Lower leg skin (tissue), 4 donors: ENCODE measurements around the gene ZFPM1. TPM values are rescaled to one million over a fixed set of nuclear protein-coding genes. Genes with fewer than 3 reads are reported as not detected.

Experiments used
- DNase-seq, 2 donors: peaks; one replicate each; pipeline ENCODE4 v3.0.0-alpha.2; 2019; ENCODE audit warnings: low spot score in 2 of 2
- H3K4me3 ChIP-seq: fragments of 200-600 bp; sonication (generic); 2 replicates; pipeline ENCODE4 v1.5.1; 2017; ENCODE audit warnings: mild to moderate bottlenecking, low read depth; ENCODE audit not compliant: poor library complexity, severe bottlenecking
- CTCF ChIP-seq, 3 donors: fragments of 450-650 bp; IDR thresholded peaks; one replicate each; pipeline ENCODE4 v1.5.1; 2016; ENCODE audit warnings: antibody characterized with exemption in 3 of 3, mild to moderate bottlenecking in 3 of 3, moderate library complexity in 2 of 3
- POLR2A ChIP-seq, 2 donors: fragments of 450-650 bp; IDR thresholded peaks; one replicate each; pipeline ENCODE4 v1.6.1; 2016 to 2017; ENCODE audit warnings: antibody characterized with exemption in 2 of 2, mild to moderate bottlenecking in 1 of 2, moderate library complexity in 1 of 2
- WGBS, 2 donors: methylation state at CpG; one replicate each; pipeline ENCODE4 v1.1.5; 2018; 5-methylcytosine and 5-hydroxymethylcytosine counted together
- intact Hi-C: fragments of 100-400 bp; cut with DNase I; formaldehyde crosslinking; loops from one replicate; pipeline ENCODE4 v1.15.0; 2023; ENCODE audit warnings: low total_unique reads
- total RNA-seq, 4 donors: library from RNA; depleted of rRNA; stranded (reverse); fragments of >200 nt; gene quantifications; one replicate each; pipeline ENCODE4 v1.1.0, GENCODE V29; 2016

The ZFPM1 gene
- total RNA-seq, 4 donors from 2014 or later: 2.0 to 4.0 (median 3.1) TPM

DNA sequence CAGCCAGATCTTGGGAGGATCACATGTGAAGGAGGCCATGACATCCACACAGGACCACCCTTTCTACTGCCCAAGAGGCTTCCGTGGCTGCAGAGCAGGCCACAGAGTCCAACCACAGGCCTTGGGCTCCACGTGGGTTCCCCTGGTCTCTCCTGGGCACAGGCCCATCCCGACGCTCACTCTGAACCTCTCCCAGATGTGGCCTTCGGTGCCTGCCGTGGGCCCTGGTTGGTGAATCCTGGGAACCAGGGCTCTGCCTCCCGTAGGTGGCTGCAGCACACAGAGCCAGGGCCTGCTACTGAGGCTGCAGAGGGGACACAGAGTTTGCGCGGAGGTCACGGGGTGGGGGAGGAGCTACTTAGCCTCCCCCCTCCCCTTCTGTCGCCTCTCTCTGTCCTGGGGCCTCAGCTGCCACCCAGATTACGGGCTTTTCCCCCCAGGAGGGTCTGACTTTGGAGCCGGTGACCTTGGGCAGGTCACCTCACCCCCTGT, 55.3 kb downstream of the ZFPM1 start:
- no peak for TF ChIP-seq POLR2A (IDR thresholded peaks at IDR 0.05)
- no peak for TF ChIP-seq CTCF (IDR thresholded peaks at IDR 0.05)
- intact Hi-C loops: no loop called here
- WGBS, 2 donors: 86 to 92% methylated on average over 12 to 13 of the region's 13 CpGs
- no peak overlapping the region for H3K4me3 ChIP-seq
- DNase-seq: no peak

GRCh38 chr16:88508868-88509748, 56.0 kb downstream of the ZFPM1 start:
- WGBS, 2 donors: 74 to 75% methylated on average over 39 of the region's 41 CpGs
- TF ChIP-seq CTCF (IDR thresholded peaks at IDR 0.05): no peak
- TF ChIP-seq POLR2A (IDR thresholded peaks at IDR 0.05): no peak
- DNase-seq: no peak
- H3K4me3 ChIP-seq: no peak overlapping the region
- intact Hi-C loops: no loop called here

GRCh38 chr16:88509749-88510069, 56.6 kb downstream of the ZFPM1 start:
- intact Hi-C loops: no loop called here
- H3K4me3 ChIP-seq: no peak overlapping the region
- WGBS, 2 donors: 60 to 87% methylated on average over 4 to 9 of the region's 12 CpGs
- DNase-seq: no peak
- TF ChIP-seq CTCF (IDR thresholded peaks at IDR 0.05): no peak
- no peak for TF ChIP-seq POLR2A (IDR thresholded peaks at IDR 0.05)

GRCh38 chr16:88510091-88510994, 57.3 kb downstream of the ZFPM1 start:
- TF ChIP-seq POLR2A (IDR thresholded peaks at IDR 0.05): no peak
- no peak for TF ChIP-seq CTCF (IDR thresholded peaks at IDR 0.05)
- intact Hi-C loops: no loop called here
- WGBS, 2 donors: 50% methylated on average over 23 to 26 of the region's 26 CpGs
- DNase-seq: no peak
- no peak overlapping the region for H3K4me3 ChIP-seq

- no peak overlapping the region for H3K4me3 ChIP-seq
- WGBS, 2 donors: 70 to 100% methylated on average over 2 to 3 of the region's 7 CpGs
- no peak for DNase-seq
- no peak for TF ChIP-seq POLR2A (IDR thresholded peaks at IDR 0.05)
- no peak for TF ChIP-seq CTCF (IDR thresholded peaks at IDR 0.05)
- intact Hi-C loops: no loop called here
Measured at GRCh38 chr16:88511060-88511459, 58.0 kb downstream of the ZFPM1 start.
